Activated naive CD8-positive, alpha-beta T cell (primary cell): ENCODE data around the gene RSL24D1.

Experiments
- H3K27ac Mint-ChIP-seq: one replicate; pipeline ENCODE4 v1.8.0; 2021; ENCODE audit warnings: mixed read lengths
- H3K27me3 Mint-ChIP-seq: one replicate; pipeline ENCODE4 v1.8.0; 2021; ENCODE audit warnings: mixed read lengths
- H3K36me3 Mint-ChIP-seq: one replicate; pipeline ENCODE4 v1.8.0; 2021; ENCODE audit warnings: mixed read lengths
- H3K4me1 Mint-ChIP-seq: one replicate; pipeline ENCODE4 v1.8.0; 2021; ENCODE audit warnings: low read depth, mixed read lengths
- H3K4me3 Mint-ChIP-seq: one replicate; pipeline ENCODE4 v1.8.0; 2021; ENCODE audit warnings: mild to moderate bottlenecking, mixed read lengths
- H3K9me3 Mint-ChIP-seq: one replicate; pipeline ENCODE4 v1.8.0; 2021; ENCODE audit warnings: low read depth, mixed read lengths

The RSL24D1 gene

DNA sequence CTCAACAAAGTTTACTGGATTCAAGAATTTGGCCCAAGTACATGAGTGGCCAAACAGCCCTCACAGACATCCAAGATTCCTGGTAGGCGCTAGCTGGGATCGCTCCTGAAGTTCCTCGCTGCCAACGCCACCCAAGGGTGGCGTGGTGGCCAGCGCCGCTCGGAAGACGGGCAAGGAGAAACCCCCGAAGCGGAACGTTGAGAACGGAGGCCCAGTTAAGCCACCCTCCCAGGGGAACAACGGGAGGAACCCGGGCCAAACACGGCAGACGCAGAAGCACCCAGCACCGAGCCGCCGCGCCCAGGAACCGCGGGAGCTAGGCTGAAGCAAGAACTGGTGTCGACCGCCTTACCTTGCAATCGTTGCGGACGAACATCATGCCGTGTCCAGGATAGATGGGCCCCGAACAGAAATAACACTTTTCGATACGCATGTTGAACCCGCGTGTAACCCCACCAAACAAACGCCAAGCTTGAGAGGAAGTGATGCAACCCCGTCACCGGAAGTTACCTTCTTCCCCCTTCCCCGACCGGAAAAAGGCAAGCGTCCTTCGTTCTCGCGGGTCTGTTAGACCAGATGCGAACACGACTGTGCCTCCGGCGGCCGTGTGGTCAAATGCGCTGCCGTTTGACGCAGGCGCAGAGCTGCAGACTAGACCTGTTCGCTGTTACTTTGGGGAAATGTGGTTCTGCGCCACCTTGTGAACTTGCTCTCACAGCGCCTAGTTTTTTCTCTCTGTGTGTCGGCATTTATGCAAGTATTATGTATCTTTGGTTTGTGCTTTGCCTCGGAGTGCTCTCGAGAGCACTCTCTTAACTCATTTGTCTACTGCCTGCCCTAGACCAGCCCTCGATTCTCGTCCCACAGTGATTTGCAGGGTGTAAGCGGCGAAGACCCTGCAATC, at the start of gene RSL24D1:
Gene RSL24D1, minus strand, starts transcription at position 484 of the 904 bp plus-strand sequence. Its CDS starts 51 bp downstream, at position 433.
- Mint-ChIP-seq H3K4me1 (peaks cover 21% of the 10 kb centered on the region), H3K27me3 (no peaks in the 10 kb centered on the region), H3K27ac (no peak within 1 kb of the TSS), H3K9me3 (no peaks in the 10 kb centered on the region), H3K36me3 (peaks cover 6% of the 10 kb centered on the region), H3K4me3 (no peak within 1 kb of the TSS)

DNA sequence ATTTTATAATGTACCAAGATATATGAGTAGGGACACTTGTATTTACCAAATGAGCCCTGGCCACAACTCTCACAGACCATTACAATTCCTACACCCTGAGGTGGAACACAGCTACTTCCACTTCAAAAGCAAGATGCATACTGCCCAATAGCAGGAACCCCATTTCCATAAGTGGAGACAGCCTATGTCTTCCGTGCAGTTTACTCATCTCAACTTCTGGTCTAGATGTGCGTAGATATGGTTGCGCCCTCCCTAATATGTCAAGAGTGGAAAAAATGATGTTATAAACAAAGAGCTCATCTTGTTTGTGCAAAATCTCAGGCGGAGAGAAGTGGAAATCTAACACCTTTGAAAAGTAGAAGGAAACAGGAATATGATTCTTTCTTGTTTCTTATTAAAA, 48.3 kb upstream of the RSL24D1 start:
- Mint-ChIP-seq H3K4me3 (peak overlapping the region; percentile 21), H3K27me3 (no peaks in the 10 kb centered on the region), H3K36me3 (peaks cover 27% of the 10 kb centered on the region), H3K9me3 (no peaks in the 10 kb centered on the region), H3K4me1 (peaks cover 65% of the 10 kb centered on the region), H3K27ac (peak overlapping the region; percentile 82)

- peaks cover 73% of the 10 kb centered on the region for H3K4me1 Mint-ChIP-seq
- H3K36me3 Mint-ChIP-seq = peaks cover 19% of the 10 kb centered on the region
- no peaks in the 10 kb centered on the region for H3K27me3 Mint-ChIP-seq
- peak overlapping the region; percentile 89 for H3K27ac Mint-ChIP-seq
- peak overlapping the region; percentile 17 for H3K4me3 Mint-ChIP-seq
- H3K9me3 Mint-ChIP-seq = no peaks in the 10 kb centered on the region
Measured at GRCh38 chr15:55241891-55242290, 45.1 kb upstream of the RSL24D1 start.

- Mint-ChIP-seq H3K4me1 (peaks cover 69% of the 10 kb centered on the region), H3K27me3 (no peaks in the 10 kb centered on the region), H3K27ac (peak overlapping the region; percentile 75), H3K4me3 (no peak overlapping the region), H3K9me3 (no peaks in the 10 kb centered on the region), H3K36me3 (peaks cover 17% of the 10 kb centered on the region)
Measured at GRCh38 chr15:55241186-55241585, 44.4 kb upstream of the RSL24D1 start.

DNA sequence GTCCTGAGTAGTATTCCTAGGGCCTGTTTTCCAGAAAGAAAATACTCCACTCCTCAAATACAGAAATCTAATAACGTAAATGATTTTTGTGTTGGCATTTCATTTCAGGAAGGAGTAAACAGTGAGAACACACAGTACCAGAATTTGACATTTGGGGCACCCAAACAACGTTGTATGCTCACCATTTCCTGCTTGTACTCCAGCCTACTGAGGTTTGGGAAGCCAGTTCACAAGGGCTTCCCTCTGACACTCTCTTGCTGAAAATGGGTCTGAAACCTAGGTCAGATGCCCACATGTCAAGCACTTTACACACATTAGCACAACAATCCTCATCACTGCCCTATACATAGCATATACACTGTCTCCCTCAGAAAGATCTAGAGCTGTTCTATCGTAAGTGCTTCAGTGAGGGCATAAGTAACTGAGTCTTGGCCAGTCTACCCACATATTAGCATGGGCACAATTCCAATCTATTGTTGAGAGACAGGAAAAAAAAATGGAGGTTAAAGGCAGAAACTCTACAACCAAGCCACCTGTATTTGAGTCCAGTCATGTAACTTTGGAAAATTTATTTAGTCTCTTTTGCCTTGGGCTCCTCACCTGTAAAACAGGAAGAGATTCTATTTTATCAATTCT, 43.5 kb upstream of the RSL24D1 start:
- Mint-ChIP-seq H3K27me3 (no peaks in the 10 kb centered on the region), H3K36me3 (peaks cover 20% of the 10 kb centered on the region), H3K4me3 (peak overlapping the region; percentile 4), H3K27ac (peak overlapping the region; percentile 87), H3K9me3 (no peaks in the 10 kb centered on the region), H3K4me1 (peaks cover 71% of the 10 kb centered on the region)

DNA sequence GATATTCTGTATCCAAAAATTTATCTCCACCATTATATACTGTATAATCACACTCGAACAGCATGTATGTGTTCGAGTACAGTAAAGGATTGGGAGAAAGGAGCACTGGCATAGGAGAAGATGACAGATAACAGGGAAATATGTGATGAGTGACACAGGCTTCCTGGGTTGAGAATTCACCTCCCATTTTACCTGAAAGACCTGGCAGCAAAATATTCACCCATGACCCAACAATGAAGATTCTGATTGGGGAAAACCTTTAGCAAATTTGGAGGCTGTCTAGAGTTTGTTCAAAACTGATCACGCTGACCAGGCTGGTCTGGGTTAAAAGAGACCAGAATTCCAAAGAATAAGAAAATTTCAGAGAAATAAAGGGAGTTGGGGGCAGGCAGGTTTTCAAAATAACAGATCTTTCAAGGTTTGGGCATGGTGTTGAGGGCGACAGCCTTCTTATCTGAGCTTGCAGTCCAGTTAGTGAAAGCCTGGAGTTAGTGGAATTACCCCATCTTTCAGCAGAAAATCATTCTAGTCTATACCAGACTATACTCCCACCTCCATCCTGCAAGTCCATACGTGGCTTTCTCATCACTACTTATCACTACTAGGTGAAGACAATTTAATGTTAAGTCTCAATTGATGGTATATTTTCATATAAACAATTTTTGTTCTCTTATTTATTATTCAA, 42.8 kb upstream of the RSL24D1 start:
- H3K4me3 Mint-ChIP-seq = no peak overlapping the region
- peak overlapping the region; percentile 87 for H3K27ac Mint-ChIP-seq
- no peaks in the 10 kb centered on the region for H3K27me3 Mint-ChIP-seq
- H3K36me3 Mint-ChIP-seq = peaks cover 19% of the 10 kb centered on the region
- H3K9me3 Mint-ChIP-seq = no peaks in the 10 kb centered on the region
- peaks cover 66% of the 10 kb centered on the region for H3K4me1 Mint-ChIP-seq

DNA sequence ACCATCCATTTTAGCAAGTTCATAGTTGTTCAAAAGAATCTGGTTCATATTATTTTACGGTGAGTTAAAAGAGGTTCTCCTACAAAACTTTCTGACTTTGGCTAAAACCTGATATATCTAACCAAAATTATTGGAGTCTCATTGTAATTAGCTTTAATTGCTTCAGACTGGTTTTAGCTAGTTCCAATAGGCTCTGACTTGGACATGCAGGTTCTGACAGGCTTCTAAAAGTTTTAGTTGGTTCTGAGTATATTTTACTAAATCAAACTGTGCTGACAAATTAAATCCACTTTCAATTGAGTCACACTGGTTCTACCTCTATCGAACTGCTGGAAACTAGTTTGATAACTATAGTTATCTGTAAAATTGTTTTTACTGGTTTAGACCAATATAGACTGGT, 42.1 kb upstream of the RSL24D1 start:
- peaks cover 66% of the 10 kb centered on the region for H3K4me1 Mint-ChIP-seq
- H3K36me3 Mint-ChIP-seq = peaks cover 21% of the 10 kb centered on the region
- no peaks in the 10 kb centered on the region for H3K27me3 Mint-ChIP-seq
- no peaks in the 10 kb centered on the region for H3K9me3 Mint-ChIP-seq
- H3K27ac Mint-ChIP-seq = peak overlapping the region; percentile 87
- no peak overlapping the region for H3K4me3 Mint-ChIP-seq

DNA sequence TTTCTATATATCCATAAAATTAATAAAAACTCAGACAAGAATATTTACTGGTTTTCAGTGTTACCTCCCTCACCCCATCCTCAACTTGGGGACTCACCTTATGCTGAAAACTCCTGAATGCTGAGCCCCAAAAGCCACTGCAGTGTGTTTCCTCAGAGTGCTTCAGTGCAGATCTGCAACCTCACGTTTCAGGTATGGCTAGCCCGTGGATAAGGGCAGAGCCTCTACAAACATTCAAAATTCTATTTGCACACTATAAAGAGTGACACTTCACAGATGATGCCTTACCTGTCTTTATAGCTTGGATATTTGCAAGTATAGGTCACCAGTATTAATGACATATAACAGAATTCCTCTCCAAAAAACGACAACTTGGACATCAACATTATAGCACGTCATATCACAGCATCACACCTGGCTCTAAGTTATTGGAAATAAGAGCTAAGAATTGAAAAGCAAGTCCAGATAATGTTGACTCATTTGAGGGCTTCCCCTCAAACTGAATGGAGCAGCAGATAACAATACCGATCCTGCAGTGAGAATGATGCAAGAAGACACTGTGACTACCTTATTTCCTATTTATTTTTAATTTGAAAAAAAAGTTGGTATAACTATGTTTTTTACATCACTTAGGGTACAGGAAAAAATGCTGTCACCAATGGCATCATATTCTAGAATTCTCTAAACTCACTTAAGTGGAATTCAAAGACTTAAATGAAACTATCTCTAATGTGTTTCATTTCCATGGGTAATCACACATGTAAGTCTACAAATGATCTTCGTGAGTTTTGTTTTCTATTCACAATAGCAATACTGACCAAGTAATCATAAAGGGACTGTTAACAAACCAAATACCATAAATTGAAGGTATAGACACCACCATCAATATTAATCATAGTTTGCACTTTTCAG, 40.7 kb upstream of the RSL24D1 start:
- Mint-ChIP-seq H3K4me3 (peak overlapping the region; percentile 35), H3K4me1 (peaks cover 56% of the 10 kb centered on the region), H3K27ac (peak overlapping the region; percentile 87)

GRCh38 chr15:55235546-55236036, 38.9 kb upstream of the RSL24D1 start:
- Mint-ChIP-seq H3K27ac (peak overlapping the region; percentile 83), H3K9me3 (no peaks in the 10 kb centered on the region), H3K4me1 (peaks cover 43% of the 10 kb centered on the region), H3K36me3 (peaks cover 22% of the 10 kb centered on the region), H3K4me3 (peak overlapping the region; percentile 62), H3K27me3 (no peaks in the 10 kb centered on the region)

More for the DNA sequence above, 40.7 kb upstream of the RSL24D1 start:
- Mint-ChIP-seq H3K27me3 (no peaks in the 10 kb centered on the region), H3K36me3 (peaks cover 21% of the 10 kb centered on the region), H3K9me3 (no peaks in the 10 kb centered on the region)

DNA sequence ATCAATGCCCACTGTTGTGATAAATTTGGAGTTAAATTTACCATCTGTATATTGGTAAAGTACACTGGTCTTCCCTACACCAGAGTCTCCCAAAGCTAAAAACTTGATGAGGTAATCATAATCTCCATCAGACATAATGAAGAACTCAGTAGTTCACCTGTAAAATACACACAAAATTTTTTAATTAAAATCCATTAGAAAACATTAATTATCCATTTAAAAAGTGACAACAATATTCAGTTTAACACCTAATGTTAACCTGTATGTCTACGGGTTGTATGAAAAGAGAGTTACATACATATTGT, 38.0 kb upstream of the RSL24D1 start:
- H3K27me3 Mint-ChIP-seq = no peaks in the 10 kb centered on the region
- H3K4me3 Mint-ChIP-seq = no peak overlapping the region
- H3K36me3 Mint-ChIP-seq = peaks cover 17% of the 10 kb centered on the region
- no peaks in the 10 kb centered on the region for H3K9me3 Mint-ChIP-seq
- H3K27ac Mint-ChIP-seq = no peak overlapping the region
- peaks cover 41% of the 10 kb centered on the region for H3K4me1 Mint-ChIP-seq

GRCh38 chr15:55234104-55234799, 37.5 kb upstream of the RSL24D1 start:
- Mint-ChIP-seq H3K27ac (no peak overlapping the region), H3K27me3 (no peaks in the 10 kb centered on the region), H3K9me3 (no peaks in the 10 kb centered on the region), H3K36me3 (peaks cover 17% of the 10 kb centered on the region), H3K4me3 (no peak overlapping the region), H3K4me1 (peaks cover 36% of the 10 kb centered on the region)

GRCh38 chr15:55231455-55231854, 34.7 kb upstream of the RSL24D1 start:
- no peaks in the 10 kb centered on the region for H3K27me3 Mint-ChIP-seq
- H3K36me3 Mint-ChIP-seq = peaks cover 14% of the 10 kb centered on the region
- no peaks in the 10 kb centered on the region for H3K9me3 Mint-ChIP-seq
- no peak overlapping the region for H3K4me3 Mint-ChIP-seq
- no peak overlapping the region for H3K27ac Mint-ChIP-seq
- H3K4me1 Mint-ChIP-seq = peaks cover 14% of the 10 kb centered on the region

DNA sequence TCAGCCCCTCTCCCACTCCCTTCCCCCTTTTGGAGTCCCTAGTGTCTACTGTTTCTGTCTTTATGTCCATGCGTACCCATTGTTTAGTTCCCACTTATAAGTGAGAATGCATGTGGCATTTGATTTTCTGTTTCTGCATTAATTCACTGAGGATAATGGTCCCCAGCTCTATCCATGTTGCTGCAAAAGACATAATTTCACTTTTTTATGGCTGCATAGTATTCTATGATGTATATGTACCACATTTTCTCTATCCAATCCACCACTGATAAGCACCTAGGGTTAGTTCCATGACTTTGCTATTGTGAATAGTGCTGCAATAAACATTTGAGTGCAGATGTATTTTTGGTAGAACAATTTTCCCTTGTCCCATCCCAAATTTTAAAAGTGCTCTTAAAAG, 34.2 kb upstream of the RSL24D1 start:
- H3K4me1 Mint-ChIP-seq = peaks cover 14% of the 10 kb centered on the region
- no peaks in the 10 kb centered on the region for H3K9me3 Mint-ChIP-seq
- H3K27ac Mint-ChIP-seq = no peak overlapping the region
- H3K36me3 Mint-ChIP-seq = peaks cover 14% of the 10 kb centered on the region
- H3K4me3 Mint-ChIP-seq = no peak overlapping the region
- H3K27me3 Mint-ChIP-seq = no peaks in the 10 kb centered on the region
